NCI-H187 (cell line): ENCODE results near the gene BCL2L2.
"Not testable (repeated sequence)": the region's sequence is repeated elsewhere in the genome, so short reads cannot be mapped to it uniquely, and the experiment has no call there.

Experiments used
- DNase-seq, 2 experiments: peaks; one replicate each; lab custom pipeline; 2025; lab: John Stamatoyannopoulos, UW

Gene BCL2L2

GRCh38 chr14:23324455-23324846 is 17.8 kb downstream of the BCL2L2 start:
- DNase-seq, result no peak

GRCh38 chr14:23324993-23325392 is 18.4 kb downstream of the BCL2L2 start:
- DNase-seq, result no peak

DNA sequence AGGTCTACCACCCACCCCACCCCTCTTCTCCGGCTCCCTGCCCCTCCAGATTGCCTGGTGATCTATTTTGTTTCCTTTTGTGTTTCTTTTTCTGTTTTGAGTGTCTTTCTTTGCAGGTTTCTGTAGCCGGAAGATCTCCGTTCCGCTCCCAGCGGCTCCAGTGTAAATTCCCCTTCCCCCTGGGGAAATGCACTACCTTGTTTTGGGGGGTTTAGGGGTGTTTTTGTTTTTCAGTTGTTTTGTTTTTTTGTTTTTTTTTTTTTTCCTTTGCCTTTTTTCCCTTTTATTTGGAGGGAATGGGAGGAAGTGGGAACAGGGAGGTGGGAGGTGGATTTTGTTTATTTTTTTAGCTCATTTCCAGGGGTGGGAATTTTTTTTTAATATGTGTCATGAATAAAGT is 19.1 kb downstream of the BCL2L2 start:
- DNase-seq, result not testable (repeated sequence)

DNA sequence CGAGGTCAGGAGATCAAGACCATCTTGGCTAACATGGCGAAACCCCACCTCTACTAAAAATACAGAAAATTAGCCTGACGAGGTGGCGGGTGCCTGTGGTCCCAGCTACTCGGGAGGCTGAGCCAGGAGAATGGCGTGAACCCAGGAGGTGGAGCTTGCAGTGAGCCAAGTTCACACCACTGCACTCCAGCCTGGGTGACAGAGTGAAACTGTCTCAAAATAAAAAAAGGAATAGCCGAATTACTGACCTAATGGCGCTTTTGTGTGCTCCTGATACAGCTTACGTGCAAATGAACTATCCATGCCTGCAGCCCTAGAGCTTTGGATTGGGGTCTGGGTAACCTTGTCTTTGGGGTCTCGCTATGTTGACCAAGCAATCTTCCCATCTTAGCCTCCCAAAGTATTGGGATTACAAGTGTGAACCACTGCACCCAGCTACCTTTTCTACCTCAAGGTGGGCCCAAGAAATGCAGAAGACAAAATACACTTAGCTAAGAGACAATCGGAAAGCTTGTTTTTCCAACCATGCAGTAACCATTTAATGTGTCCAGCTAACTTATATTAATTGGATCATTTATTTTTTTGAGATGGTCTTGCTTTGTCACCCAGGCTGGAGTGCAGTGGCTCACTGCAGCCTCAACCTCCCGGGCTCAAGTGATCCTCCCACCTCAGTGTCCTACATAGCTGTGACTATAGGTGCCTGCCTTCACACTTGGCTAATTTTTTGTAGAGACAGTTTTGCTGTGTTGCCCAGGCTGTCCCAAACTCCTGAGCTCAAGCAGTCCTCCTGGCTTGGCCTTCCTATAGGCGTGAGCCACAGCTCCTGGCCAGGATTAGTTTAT is 20.1 kb downstream of the BCL2L2 start:
- no peak for DNase-seq

DNA sequence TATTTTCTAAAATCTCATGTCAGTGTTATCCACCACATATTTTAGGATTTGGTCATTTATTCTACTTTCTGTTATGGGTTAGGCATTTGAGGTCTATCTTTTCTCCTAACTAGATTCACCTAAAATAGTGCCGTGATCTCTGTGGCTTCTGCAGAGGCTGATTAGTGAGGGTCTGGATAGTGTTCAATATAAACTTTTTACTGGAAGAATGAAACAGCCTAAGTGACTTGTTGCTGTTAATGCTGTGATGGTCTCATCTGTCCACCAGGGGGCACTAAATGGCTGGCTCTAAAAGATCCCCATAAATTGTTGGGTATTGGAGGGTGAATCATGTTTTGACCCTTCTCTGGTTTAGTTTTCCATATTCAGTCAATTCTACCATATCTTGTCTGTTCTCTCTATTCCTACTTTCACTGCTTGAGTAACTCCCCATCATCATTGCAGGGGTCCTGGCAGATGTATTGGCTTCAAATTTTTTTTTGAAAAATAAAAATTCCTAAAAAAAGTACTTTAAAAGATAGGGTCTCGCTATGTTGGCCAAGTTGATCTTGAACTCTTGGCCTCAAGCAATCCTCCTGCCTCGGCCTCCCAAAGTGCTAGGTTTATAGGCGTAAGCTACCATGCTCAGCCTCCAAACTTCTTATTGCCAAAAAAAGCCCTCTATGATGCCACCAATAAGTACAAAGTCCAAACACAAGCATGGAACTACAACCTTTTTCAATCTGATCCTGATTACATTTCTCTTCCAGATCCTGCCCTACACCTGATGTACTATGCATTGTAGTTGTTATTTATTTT is 21.5 kb downstream of the BCL2L2 start:
- DNase-seq, result peak; percentile 20 to 50

DNA sequence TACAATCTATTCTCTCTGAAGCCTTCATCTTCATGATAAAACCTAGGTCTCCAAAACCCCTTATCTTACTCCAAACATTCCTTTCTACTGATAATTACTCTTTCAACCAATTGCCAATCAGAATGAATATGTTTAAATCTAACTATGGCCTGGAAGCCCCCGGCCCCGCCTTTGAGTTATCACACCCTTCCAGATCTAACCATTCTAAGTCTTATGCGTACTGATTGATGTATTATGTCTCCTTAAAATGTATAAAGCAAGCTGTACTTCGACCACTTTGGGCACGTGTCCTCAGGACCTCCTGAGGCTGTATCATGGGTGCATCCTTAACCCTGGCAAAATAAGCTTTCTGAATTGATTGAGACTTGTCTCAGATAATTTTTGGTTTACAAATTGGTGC is 29.0 kb downstream of the BCL2L2 start:
- no peak for DNase-seq

- DNase-seq, result no peak
Measured at GRCh38 chr14:23339506-23340268, 33.1 kb downstream of the BCL2L2 start.

DNA sequence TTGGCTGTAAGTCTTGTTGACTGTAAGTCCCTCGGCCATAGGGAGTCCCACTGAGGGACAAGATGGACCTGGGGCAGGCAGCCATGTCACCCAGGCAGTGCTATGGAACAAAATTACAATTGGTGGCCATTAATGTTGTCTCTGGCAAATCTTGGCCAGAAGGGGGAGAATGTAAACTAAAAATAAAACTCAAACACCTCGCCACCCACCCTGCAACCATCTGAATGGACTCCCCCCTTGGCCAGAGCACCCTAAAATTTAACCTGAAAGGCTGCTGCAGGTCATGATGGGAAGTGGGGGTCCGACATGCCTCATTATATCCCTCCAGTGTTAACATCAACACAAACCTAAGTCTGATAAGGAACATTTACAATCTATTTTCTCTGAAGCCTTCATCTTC is 37.8 kb downstream of the BCL2L2 start:
- DNase-seq, result no peak

- no peak for DNase-seq
Measured at GRCh38 chr14:23345987-23346692, 39.5 kb downstream of the BCL2L2 start.

DNA sequence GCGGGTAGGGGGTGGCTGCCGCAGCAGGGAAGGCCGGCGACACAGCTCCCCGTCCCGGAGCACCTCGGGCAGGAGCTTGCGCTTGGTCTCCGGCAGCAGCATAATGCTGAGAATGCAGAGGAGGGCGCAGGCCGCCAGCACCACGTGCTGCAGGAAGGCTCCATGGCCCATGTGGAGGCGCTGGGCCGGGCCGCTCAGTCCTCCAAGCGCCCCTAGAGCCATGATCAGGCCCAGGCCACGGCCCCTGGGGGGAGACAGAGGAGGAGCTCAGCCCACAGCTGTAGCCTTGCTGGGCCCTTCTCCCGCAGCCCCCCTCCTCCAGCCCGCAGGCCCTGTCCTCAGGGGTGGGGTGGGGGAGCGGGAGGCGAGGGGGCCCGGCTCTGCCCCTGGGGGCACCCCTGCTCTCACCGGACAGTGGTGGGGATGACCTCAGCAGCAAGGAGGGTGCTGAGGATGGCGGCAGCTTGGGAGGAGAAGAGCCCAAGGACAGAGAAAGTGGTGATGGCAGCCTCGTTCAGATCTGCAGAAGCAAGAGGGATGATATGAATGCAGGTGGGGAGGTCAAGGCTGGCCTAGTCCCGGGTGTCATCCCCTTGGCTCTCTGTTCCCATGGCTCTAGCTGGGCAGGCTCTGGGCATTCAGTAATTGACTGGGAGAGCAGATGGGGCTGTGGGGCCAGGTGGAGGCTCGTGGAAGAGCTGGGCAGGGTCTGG is 40.2 kb downstream of the BCL2L2 start:
- no peak for DNase-seq

- no peak for DNase-seq
Measured at GRCh38 chr14:23347406-23348296, 41.0 kb downstream of the BCL2L2 start.

- DNase-seq, result no peak
Measured at GRCh38 chr14:23348297-23348655, 41.6 kb downstream of the BCL2L2 start.

- no peak for DNase-seq
Measured at GRCh38 chr14:23349156-23349845, 42.7 kb downstream of the BCL2L2 start.

DNA sequence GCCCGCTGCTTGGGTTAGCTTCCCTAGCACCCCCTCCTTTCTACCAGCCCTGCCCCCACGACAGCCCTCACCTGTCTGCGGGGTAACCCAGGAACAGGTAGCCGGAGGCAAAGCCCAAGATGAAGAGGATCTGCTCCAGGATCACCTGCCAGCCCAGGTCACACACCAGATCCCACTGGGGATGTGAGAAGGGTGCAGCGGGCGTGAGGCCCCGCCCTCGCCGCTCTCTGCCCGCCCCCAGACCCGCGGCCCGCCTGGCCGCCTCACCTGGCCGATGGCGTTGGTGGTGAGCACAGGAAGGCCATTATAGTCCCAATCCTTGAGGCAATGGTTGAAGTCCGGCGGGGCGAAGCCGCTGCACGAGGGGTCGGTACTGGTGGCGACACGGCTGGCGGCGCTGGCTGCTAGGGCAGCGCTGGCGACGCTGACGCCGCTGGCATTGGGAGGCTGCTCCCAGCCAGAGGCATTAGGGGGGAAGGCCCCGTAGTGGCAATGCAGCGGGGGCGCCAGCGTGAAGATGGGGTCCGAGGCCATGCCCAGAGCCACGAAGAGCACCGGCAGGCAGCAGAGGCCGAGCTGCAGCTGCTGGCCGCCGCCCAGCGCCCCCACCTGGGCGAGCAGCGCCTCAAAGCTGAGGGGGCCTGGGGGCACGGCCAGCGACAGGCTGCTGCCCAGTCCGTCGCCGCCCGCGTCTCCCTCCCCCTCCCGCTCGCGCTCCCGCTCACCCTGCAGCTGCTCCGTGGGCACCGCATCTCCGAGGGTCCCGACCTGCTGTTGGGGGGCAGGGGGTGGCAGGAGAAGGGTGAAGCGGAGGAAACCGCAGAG is 45.3 kb downstream of the BCL2L2 start:
- DNase-seq, result no peak

DNA sequence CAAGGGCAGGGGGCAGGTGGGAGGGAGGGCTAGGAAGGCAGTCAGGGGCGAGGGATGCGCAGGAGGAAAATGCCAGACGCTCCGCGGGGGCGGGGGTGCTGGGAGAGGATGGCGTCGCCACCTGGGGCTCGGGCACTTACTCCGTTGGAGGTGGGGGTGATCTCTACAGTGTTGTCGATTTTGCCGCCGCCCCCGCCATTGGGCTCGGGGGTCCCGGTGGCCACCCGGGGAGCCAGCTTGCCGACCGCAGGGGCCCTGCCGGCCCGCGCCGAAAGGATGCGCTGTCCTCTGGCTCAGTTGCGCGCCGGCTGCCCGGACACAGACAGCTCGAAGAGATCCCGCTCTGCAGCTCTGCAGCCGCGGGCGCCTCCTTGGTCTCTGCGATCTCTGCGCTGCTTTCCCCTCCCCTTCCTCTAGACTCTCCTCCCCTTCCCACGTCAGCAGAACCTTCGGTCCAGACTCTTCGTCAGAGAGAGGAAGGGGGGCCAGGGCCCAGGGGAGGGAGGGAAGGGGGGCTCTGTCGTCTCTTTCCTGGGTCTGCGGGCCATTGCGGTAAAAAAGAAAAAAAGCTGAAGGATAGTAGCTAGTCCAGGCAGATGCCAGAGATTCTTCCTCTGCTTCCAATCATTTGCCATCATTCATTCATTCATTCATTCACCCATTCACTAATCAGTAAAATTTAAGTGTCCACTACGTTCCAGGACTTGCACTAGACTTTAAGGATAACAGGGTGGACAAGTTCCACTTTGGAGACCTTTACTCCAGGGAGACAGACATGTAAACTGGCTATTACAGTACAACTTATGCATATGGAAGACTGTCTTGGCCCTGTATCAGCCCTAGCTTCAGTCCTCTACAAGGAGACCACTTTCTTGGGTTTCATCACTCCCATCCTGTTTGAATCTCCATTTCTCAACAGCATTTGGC is 46.1 kb downstream of the BCL2L2 start, which contains the start of gene SLC22A17:
Gene SLC22A17, minus strand, starts transcription at position 382 of the 927 bp plus-strand sequence.
- DNase-seq, result no peak

- DNase-seq, result no peak
Measured at GRCh38 chr14:23353433-23353780, 46.8 kb downstream of the BCL2L2 start.

- no peak for DNase-seq
Measured at GRCh38 chr14:23354990-23355389, 48.4 kb downstream of the BCL2L2 start.
